Nucleus accumbens (tissue), 56 donors: ENCODE data around the gene GAGE12H.
"Not testable (repeated sequence)": the region's sequence is repeated elsewhere in the genome, so short reads cannot be mapped to it uniquely, and the experiment has no call there.

Experiments
- DNase-seq, 56 donors: peaks; one replicate each; lab custom pipeline; 2025; lab: John Stamatoyannopoulos, UW

GAGE12H gene, protein sequence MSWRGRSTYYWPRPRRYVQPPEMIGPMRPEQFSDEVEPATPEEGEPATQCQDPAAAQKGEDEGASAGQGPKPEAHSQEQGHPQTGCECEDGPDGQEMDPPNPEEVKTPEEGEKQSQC

DNA sequence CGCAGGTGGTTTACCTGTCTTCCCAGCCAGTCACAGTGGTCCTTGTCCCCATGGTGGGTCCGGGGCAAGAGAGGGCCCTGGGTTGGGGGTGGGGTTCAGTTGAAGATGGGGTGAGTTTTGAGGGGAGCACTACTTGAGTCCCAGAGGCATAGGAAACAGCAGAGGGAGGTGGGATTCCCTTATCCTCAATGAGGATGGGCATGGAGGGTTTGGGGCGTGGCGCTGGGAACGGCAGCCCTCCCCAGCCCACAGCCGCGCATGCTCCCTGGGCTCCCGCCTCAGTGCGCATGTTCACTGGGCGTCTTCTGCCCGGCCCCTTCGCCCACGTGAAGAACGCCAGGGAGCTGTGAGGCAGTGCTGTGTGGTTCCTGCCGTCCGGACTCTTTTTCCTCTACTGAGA, at the start of gene GAGE12H:
GAGE12H (plus strand) TSS at position 301 of the 400 bp plus-strand sequence. CDS start 1,155 bp downstream, outside the sequence.
- DNase-seq, result not testable (repeated sequence)

DNA sequence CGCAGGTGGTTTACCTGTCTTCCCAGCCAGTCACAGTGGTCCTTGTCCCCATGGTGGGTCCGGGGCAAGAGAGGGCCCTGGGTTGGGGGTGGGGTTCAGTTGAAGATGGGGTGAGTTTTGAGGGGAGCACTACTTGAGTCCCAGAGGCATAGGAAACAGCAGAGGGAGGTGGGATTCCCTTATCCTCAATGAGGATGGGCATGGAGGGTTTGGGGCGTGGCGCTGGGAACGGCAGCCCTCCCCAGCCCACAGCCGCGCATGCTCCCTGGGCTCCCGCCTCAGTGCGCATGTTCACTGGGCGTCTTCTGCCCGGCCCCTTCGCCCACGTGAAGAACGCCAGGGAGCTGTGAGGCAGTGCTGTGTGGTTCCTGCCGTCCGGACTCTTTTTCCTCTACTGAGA, 47.9 kb upstream of the GAGE12H start, which contains the start of gene GAGE12C:
GAGE12C (plus strand) TSS at position 301 of the 400 bp plus-strand sequence. CDS start 1,155 bp downstream, outside the sequence.
- DNase-seq, result not testable (repeated sequence)

DNA sequence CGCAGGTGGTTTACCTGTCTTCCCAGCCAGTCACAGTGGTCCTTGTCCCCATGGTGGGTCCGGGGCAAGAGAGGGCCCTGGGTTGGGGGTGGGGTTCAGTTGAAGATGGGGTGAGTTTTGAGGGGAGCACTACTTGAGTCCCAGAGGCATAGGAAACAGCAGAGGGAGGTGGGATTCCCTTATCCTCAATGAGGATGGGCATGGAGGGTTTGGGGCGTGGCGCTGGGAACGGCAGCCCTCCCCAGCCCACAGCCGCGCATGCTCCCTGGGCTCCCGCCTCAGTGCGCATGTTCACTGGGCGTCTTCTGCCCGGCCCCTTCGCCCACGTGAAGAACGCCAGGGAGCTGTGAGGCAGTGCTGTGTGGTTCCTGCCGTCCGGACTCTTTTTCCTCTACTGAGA, 38.3 kb upstream of the GAGE12H start, which contains the start of gene GAGE12D:
GAGE12D (plus strand) TSS at position 301 of the 400 bp plus-strand sequence. CDS start 1,155 bp downstream, outside the sequence.
- not testable (repeated sequence) for DNase-seq

DNA sequence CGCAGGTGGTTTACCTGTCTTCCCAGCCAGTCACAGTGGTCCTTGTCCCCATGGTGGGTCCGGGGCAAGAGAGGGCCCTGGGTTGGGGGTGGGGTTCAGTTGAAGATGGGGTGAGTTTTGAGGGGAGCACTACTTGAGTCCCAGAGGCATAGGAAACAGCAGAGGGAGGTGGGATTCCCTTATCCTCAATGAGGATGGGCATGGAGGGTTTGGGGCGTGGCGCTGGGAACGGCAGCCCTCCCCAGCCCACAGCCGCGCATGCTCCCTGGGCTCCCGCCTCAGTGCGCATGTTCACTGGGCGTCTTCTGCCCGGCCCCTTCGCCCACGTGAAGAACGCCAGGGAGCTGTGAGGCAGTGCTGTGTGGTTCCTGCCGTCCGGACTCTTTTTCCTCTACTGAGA, 28.8 kb upstream of the GAGE12H start, which contains the start of gene GAGE12E:
GAGE12E (plus strand) TSS at position 301 of the 400 bp plus-strand sequence. CDS start 1,155 bp downstream, outside the sequence.
- DNase-seq, result not testable (repeated sequence)

DNA sequence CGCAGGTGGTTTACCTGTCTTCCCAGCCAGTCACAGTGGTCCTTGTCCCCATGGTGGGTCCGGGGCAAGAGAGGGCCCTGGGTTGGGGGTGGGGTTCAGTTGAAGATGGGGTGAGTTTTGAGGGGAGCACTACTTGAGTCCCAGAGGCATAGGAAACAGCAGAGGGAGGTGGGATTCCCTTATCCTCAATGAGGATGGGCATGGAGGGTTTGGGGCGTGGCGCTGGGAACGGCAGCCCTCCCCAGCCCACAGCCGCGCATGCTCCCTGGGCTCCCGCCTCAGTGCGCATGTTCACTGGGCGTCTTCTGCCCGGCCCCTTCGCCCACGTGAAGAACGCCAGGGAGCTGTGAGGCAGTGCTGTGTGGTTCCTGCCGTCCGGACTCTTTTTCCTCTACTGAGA, 19.2 kb upstream of the GAGE12H start, which contains the start of gene GAGE12F:
GAGE12F (plus strand) TSS at position 301 of the 400 bp plus-strand sequence. CDS start 1,155 bp downstream, outside the sequence.
- DNase-seq, result not testable (repeated sequence)

DNA sequence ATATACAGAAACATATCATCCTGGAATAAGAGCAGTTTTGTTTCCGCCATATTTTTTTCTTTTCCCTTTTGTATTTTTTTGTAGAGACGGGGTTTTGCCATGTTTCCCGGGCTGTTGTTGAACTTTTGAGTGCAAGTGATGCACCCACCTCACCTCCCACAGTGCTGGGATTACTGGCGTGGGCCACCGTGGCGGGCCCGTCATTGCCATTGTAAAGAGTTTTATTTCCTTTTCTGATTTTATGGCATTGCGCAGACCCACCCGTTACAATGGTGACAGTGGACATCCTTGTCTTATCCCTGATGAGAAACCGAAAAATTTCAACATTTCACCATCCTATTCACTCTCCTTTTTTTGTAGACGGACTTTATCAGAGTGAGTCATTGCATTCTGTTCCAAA, 11.0 kb upstream of the GAGE12H start:
- DNase-seq, result not testable (repeated sequence)

DNA sequence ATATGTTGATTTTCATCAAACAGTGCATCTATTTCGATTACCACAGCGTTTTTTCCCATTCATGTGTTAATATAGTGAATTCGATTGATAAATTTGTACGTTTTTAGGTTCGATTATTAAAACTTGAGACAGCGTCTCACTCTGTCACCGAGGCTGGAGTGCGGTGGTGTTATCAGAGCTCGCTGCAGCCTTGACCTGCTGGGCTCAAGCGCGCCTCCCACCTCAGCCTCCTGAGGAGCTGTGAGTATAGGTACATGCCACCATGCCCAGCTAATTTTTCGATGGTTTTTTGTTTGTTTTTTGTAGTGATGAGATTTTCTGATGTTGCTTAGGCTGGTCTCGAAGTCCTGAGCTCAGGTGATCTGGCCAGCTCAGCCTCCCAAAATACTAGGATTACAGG, 10.6 kb upstream of the GAGE12H start:
- DNase-seq, result not testable (repeated sequence)

DNA sequence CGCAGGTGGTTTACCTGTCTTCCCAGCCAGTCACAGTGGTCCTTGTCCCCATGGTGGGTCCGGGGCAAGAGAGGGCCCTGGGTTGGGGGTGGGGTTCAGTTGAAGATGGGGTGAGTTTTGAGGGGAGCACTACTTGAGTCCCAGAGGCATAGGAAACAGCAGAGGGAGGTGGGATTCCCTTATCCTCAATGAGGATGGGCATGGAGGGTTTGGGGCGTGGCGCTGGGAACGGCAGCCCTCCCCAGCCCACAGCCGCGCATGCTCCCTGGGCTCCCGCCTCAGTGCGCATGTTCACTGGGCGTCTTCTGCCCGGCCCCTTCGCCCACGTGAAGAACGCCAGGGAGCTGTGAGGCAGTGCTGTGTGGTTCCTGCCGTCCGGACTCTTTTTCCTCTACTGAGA, 9.6 kb upstream of the GAGE12H start, which contains the start of gene GAGE12G:
GAGE12G (plus strand) TSS at position 301 of the 400 bp plus-strand sequence. CDS start 1,155 bp downstream, outside the sequence.
- not testable (repeated sequence) for DNase-seq

DNA sequence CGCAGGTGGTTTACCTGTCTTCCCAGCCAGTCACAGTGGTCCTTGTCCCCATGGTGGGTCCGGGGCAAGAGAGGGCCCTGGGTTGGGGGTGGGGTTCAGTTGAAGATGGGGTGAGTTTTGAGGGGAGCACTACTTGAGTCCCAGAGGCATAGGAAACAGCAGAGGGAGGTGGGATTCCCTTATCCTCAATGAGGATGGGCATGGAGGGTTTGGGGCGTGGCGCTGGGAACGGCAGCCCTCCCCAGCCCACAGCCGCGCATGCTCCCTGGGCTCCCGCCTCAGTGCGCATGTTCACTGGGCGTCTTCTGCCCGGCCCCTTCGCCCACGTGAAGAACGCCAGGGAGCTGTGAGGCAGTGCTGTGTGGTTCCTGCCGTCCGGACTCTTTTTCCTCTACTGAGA, 9.4 kb downstream of the GAGE12H start, which contains the start of gene GAGE2A:
GAGE2A (plus strand) TSS at position 301 of the 400 bp plus-strand sequence. CDS start 1,155 bp downstream, outside the sequence.
- DNase-seq, result not testable (repeated sequence)

DNA sequence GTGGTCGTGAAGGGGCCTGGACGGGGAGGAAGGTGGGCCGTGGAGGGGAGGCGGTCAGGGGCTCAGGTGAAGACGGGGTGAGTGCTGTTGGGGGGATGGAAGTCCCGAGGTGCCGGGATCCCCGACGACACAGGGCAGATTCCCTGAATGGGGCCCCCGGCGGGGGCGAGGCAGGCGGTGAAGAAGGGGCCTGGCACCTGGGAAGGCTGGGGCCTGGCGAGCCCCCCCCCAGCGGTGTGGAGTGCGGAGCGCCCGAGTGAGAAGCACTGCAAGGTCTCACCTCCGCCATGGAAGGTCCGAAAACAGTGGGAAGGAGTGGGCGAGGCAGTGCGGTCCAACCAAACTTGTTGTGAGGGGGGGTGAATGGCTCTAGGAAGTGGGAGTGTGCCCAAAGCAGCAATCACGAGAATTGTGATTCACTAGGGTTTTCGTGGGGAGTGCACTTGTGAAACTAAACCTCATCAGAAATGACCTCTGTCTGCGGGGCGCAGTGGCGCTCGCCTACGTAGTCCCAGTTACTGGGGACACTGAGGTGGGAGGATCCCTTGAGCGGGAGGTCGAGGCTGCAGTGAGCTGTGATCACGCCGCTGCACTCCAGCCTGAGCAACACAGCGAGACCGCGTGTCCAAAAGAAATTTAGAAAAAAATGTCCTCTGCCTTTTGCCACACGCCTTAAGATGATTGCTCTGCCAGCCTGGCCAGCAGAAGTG, 10.2 kb downstream of the GAGE12H start:
- DNase-seq, result not testable (repeated sequence)

DNA sequence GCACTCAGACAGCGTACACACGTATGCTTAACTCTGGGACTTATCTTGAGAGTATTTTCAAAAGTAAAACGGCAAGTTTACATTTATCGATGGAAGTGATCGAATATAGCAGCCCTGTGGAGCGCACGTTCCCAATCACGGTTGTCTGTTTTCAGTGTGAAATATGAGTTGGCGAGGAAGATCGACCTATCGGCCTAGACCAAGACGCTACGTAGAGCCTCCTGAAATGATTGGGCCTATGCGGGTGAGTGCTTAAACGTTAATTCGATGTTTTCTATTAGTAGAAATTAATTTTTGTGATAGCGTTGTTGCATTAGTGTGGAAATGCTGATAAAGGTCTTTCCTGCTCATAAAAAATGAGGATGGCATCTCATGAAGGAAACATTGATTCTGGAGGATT, 10.7 kb downstream of the GAGE12H start:
- not testable (repeated sequence) for DNase-seq

DNA sequence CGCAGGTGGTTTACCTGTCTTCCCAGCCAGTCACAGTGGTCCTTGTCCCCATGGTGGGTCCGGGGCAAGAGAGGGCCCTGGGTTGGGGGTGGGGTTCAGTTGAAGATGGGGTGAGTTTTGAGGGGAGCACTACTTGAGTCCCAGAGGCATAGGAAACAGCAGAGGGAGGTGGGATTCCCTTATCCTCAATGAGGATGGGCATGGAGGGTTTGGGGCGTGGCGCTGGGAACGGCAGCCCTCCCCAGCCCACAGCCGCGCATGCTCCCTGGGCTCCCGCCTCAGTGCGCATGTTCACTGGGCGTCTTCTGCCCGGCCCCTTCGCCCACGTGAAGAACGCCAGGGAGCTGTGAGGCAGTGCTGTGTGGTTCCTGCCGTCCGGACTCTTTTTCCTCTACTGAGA, 19.0 kb downstream of the GAGE12H start, which contains the start of gene GAGE1:
GAGE1 (plus strand) TSS at position 301 of the 400 bp plus-strand sequence. CDS start 1,155 bp downstream, outside the sequence.
- not testable (repeated sequence) for DNase-seq

DNA sequence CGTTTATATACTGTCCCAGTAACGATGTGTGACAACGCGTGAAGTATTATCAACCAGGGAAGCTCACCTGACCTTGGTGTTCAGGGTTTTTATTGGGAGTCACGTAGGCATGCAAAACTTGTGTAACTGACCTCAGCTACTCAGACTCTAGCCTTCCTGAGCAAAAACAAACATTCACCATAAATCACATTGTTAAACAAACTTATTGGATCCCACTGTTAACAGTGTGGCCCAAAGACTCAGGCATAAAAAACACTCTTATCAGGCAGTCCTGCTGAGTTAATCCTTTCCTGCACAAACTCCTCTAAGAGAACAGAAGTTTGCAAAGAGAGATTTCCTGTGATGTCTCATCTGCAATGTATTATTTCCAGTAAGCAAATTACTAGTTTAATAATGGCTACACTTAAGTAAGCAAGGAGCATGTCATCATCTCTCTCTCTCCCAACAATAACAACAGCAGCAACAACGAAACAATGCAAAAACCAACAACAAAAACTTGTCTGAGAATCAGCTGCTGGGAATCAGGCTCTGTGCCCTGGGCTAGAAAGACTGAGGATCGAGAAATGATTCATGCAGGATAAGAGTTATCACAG, 31.1 kb downstream of the GAGE12H start:
- DNase-seq, result no peak

DNA sequence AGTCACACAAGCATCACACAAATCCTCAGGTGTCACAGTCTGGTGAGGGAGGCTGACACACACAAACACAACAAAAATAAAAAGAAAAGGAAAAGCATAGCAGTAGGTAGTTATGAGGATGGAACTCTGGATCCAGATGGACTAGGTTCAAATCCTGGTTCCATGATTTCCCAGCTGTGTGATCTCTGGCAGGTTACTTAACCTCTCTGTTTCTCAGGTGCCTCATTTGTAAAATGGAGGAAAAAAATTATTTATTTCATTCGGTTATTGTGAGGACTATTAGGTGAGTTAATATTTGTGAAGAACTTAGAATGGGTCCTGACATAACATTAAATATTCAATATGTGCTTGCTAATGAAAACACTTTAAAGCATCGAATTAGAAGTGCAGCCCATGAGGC, 38.8 kb downstream of the GAGE12H start:
- DNase-seq, result no peak

DNA sequence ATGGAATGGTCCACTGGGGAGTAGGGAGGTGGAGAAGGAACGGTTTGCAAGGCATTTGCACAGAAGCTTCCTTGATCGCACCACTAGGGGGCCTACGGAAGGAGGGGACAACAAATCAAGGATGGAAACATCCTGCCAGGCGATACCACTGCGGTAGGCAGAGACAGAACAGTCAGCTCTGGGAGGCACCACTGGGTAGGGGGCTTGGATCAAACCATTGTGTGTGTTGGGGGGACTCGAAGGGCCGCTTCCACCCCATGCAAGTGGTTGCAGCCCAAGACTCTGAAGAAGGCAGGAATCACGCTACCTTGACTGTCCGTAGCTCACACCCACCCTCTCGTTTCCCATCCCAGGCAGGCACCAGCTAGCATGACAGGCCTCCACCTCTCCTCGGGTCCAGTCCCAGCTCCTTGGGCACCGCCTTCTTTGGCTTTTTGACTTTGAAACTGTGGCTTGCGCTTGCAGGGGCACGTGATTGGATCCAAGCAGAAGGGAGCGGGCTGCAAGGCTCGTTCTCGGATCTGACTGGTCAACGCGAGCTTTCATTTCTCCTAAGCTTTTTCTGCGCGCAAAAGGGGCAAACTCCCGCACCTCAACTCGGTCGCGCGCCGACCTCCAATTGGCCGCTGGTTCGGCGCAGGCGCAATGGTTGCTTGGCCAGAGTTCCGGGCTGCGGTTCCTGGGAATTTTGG, 47.5 kb downstream of the GAGE12H start:
- DNase-seq, result peak in 3 of 56 donors; percentile 0 to 9 (median 1)
